Esophagus muscularis mucosa (tissue), 4 donors: ENCODE data around the gene SCARF1. TPM values are rescaled to one million over a fixed set of nuclear protein-coding genes. Genes with fewer than 3 reads are reported as not detected.

Experiments used
- DNase-seq: peaks from one replicate; pipeline ENCODE4 v3.0.0-alpha.2; 2017; ENCODE audit errors: extremely low spot score
- H3K27ac ChIP-seq, 4 donors: fragments of 200-600 bp; sonication (generic); replicated peaks in 1 of 4; 1 replicate in 3 of 4; 2 replicates in 1 of 4; pipeline ENCODE4 v1.5.1; 2016 to 2019; ENCODE audit warnings: mild to moderate bottlenecking in 1 of 4
- H3K27me3 ChIP-seq, 4 donors: fragments of 200-600 bp; sonication (generic); one replicate each; pipeline versions ENCODE4 v1.5.1 to v1.6.0; 2016 to 2019
- H3K36me3 ChIP-seq, 4 donors: fragments of 200-600 bp; sonication (generic); one replicate each; pipeline ENCODE4 v1.5.1; 2016 to 2019
- H3K4me1 ChIP-seq, 4 donors: fragments of 200-600 bp; sonication (generic); one replicate each; pipeline ENCODE4 v1.5.1; 2016 to 2019
- H3K4me3 ChIP-seq, 4 donors: fragments of 200-600 bp; sonication (generic); 1 replicate in 2 of 4; 2 replicates in 2 of 4; pipeline ENCODE4 v1.5.1; 2016 to 2019; ENCODE audit warnings: mild to moderate bottlenecking in 4 of 4, moderate library complexity in 1 of 4
- H3K9me3 ChIP-seq, 4 donors: fragments of 200-600 bp; sonication (generic); 1 replicate in 3 of 4; 2 replicates in 1 of 4; pipeline ENCODE4 v1.5.1; 2016 to 2019
- EP300 ChIP-seq: sonication (generic); formaldehyde crosslinking; IDR thresholded peaks from one replicate; pipeline ENCODE4 v1.6.1; 2017; ENCODE audit warnings: antibody characterized with exemption
- POLR2A ChIP-seq: fragments of 450-650 bp; IDR thresholded peaks from one replicate; pipeline ENCODE4 v1.6.1; 2017; ENCODE audit warnings: antibody characterized with exemption, moderate library complexity, mild to moderate bottlenecking, low read depth
- POLR2AphosphoS5 ChIP-seq, 2 donors: sonication (generic); formaldehyde crosslinking; IDR thresholded peaks; one replicate each; pipeline ENCODE4 v1.6.1; 2017; ENCODE audit warnings: antibody characterized with exemption in 2 of 2
- WGBS: methylation state at CpG from one replicate; pipeline ENCODE4 v1.1.5; 2018; 5-methylcytosine and 5-hydroxymethylcytosine counted together
- intact Hi-C: fragments of 100-400 bp; cut with DNase I; formaldehyde crosslinking; loops from one replicate; pipeline ENCODE4 v1.15.1; 2023
- total RNA-seq, 4 donors: library from RNA; depleted of rRNA; stranded (reverse); fragments of >200 nt; gene quantifications; one replicate each; pipeline versions ENCODE4 v1.1.0 to v1.2.1, GENCODE V29; 2016
- TF ChIP-seq, protein P1 (sequence below), 3 experiments: fragments of 200-600 bp in 2 of 3; fragments of 450-650 bp in 1 of 3; sonication (generic) in 2 of 3; IDR thresholded peaks; one replicate each; pipeline ENCODE4 v1.5.1; 2017 to 2019; ENCODE audit warnings: antibody characterized with exemption in 3 of 3, mild to moderate bottlenecking in 2 of 3, moderate library complexity in 1 of 3

Gene SCARF1
- total RNA-seq, 4 donors from 2014 or later = 6.2 to 19.8 (median 12.8) TPM

DNA sequence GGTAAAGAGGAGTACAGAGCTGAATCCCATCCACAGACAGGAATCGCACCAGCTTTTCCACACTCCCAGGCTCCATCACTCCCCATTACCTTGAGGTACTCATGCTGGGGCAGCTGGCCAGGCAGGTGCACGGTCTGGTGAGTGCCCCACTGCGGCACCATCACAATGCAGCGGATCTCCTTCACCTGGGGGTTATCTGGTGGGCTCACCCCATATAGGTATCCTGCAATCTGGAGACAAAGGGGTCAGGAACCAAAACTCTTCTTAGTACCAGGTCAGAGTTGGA, 6.0 kb upstream of the SCARF1 start:
- H3K4me1 ChIP-seq = peaks cover 31 to 41% (median 38%) of the 10 kb centered on the region in 4 donors
- WGBS = 95% methylated on average over 4 of the region's 4 CpGs
- intact Hi-C loops = no loop called here
- H3K4me3 ChIP-seq = no peak overlapping the region
- TF ChIP-seq EP300 (no peak), POLR2AphosphoS5 (IDR thresholded peaks at IDR 0.05) (no peak), POLR2A (no peak)
- TF ChIP-seq, protein P1, sequence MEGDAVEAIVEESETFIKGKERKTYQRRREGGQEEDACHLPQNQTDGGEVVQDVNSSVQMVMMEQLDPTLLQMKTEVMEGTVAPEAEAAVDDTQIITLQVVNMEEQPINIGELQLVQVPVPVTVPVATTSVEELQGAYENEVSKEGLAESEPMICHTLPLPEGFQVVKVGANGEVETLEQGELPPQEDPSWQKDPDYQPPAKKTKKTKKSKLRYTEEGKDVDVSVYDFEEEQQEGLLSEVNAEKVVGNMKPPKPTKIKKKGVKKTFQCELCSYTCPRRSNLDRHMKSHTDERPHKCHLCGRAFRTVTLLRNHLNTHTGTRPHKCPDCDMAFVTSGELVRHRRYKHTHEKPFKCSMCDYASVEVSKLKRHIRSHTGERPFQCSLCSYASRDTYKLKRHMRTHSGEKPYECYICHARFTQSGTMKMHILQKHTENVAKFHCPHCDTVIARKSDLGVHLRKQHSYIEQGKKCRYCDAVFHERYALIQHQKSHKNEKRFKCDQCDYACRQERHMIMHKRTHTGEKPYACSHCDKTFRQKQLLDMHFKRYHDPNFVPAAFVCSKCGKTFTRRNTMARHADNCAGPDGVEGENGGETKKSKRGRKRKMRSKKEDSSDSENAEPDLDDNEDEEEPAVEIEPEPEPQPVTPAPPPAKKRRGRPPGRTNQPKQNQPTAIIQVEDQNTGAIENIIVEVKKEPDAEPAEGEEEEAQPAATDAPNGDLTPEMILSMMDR (IDR thresholded peaks at IDR 0.05) = no peak
- peak overlapping the region in 3 of 4 donors; percentile 97 to 100 (median 99) for H3K27ac ChIP-seq
- H3K9me3 ChIP-seq = no peaks in the 10 kb centered on the region
- peaks cover 0 to 3% (median 0%) of the 10 kb centered on the region in 4 donors for H3K27me3 ChIP-seq
- H3K36me3 ChIP-seq = peaks cover 60 to 64% (median 63%) of the 10 kb centered on the region in 4 donors
- DNase-seq = no peak

DNA sequence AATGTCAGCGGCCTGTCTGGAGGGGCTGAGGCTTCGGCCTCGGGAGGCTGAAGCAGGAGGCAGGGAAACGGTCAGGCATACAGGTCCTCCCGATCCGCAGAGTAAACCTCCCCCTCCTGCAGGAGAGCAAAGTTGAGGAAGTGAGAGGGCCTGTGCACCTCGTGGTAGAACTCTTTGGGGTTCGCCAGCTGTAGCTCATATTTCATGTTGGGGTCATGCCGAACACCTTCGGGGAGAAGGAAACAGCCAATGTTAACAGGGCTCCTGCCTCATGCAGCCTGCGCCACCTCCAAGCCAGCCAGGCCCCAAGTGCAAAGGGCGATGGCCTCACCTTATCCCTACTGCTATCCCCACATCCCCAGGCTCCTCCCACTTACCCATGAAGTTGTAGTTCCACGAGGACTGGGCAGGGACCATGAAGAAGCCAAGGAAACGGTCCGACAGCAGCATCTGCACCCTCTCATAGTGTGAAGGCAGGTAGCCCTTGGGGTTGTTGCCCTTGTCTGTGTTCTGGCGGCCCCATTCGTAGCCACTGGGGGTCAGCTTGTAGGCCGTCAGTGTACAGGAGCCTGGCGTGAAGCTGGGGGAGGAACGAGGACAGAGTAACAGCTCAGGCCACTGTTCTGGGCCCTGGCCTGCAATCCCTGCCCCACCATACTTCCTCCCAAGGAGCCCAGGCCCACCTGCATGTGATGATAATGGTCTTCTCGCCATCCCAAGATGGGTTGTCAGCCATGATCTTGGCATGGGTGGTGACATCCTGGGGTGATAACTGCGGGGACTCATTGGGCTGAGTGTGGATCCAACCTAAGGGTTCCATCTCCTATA, 5.4 kb upstream of the SCARF1 start:
- peaks cover 0 to 3% (median 0%) of the 10 kb centered on the region in 4 donors for H3K27me3 ChIP-seq
- WGBS = 83% methylated on average over 13 of the region's 22 CpGs
- no peak for DNase-seq
- TF ChIP-seq, protein P1 (IDR thresholded peaks at IDR 0.05) = no peak
- TF ChIP-seq EP300 (no peak), POLR2A (no peak), POLR2AphosphoS5 (IDR thresholded peaks at IDR 0.05) (no peak)
- peaks cover 37 to 46% (median 44%) of the 10 kb centered on the region in 4 donors for H3K4me1 ChIP-seq
- intact Hi-C loops = no loop called here
- no peaks in the 10 kb centered on the region for H3K9me3 ChIP-seq
- peak overlapping the region; percentile 97 to 100 (median 98) for H3K27ac ChIP-seq
- H3K4me3 ChIP-seq = no peak overlapping the region
- peaks cover 55 to 64% (median 58%) of the 10 kb centered on the region in 4 donors for H3K36me3 ChIP-seq

DNA sequence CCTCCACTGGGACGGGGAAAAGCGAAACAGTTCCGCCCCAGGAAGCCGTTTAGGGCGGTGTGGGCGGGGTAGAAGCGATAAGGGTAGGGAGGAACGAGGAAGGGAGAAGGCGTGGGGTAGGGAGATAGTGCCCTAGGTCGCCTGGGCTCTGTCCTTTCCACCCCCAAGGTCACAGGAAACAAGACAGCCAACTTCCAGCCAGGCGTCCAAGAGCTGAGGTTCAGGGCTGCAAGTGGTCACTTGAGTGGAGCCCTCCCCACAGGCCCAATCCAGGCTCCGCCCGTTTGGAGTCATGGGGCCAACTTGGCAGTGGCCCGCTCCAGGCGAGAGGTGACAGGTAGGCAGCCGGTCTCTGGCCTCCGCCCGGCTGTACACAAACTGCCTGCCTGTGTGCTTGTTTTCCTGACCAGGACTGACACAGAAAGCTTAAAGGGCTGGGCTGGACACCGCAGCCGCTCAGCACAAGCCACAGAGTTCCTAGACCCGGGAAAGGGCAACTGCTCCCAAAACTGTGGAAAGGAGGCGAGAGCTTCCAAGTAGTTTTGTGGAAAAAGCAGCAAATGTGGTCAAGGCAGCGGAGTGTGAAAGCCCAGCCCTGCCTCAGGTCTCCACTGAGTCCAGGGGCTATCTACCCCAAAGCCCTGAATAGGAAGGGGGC, 4.4 kb upstream of the SCARF1 start, which contains the start of gene RILP:
Gene RILP, minus strand, starts transcription at position 23 of the 658 bp plus-strand sequence. CDS start 62 bp downstream, outside the sequence.
- Histone ChIP-seq H3K4me1 (peaks cover 41 to 55% (median 54%) of the 10 kb centered on the region in 4 donors), H3K9me3 (no peaks in the 10 kb centered on the region), H3K27ac (peak within 1 kb of the TSS; percentile 97 to 100 (median 98)), H3K27me3 (peaks cover 0 to 3% (median 0%) of the 10 kb centered on the region in 4 donors), H3K36me3 (peaks cover 45 to 54% (median 48%) of the 10 kb centered on the region in 4 donors), H3K4me3 (peak within 1 kb of the TSS; percentile 72 to 88 (median 81))
- WGBS = 22% methylated on average over 23 of the region's 23 CpGs
- intact Hi-C loops = loop anchor here (5.0 kb wide), 1 partner anchor 73 kb away; no protein-coding TSS in a partner anchor
- TF ChIP-seq, protein P1 (IDR thresholded peaks at IDR 0.05) = no peak
- peak; percentile 74 to 83 for TF ChIP-seq POLR2AphosphoS5 (IDR thresholded peaks at IDR 0.05)
- peak; percentile 94 for DNase-seq

DNA sequence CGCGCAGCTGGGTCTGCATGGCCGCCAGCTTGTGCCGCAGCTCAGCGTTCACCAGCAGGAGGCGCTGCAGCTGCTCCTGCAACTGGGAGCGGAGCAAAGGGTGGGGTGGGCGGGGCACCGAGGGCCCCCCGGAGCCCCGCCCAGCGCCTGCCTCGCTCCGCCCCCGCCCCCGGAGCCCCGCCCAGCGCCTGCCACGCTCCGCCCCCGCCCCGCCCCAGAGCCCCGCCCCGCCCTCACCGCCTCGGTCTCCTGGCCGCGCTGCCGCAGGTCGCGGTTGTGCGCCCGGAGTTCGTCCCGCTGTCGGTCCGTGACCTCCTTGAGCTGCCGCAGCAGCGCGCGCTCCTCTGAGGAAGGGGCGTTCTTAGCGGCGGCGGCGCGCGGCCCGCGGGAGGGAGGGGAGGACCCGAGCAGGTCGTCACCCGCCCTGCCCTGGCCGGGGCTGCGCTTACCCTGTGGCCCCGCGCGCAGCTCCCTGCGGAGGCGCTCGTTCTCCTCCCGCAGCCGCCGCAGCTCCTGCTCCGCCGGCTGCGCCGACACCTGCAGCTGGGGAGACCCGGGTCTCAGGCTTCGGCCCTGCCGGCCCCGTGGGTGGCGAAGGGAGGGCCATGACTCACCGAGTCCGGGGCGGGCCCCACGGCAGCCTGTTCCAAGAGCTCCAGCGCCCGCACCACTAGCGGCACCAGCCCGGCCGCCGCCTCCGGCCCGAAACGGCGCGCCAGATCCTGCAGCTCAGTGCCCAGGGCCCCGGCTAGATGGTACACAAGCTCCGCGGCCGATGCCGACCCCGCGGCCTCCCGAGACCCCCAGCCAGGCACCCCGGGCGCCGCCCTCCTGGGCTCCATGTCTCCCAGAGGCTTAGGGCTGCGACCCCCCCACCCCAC, 3.7 kb upstream of the SCARF1 start:
- Histone ChIP-seq H3K9me3 (no peaks in the 10 kb centered on the region), H3K27ac (peak overlapping the region; percentile 97 to 100 (median 98)), H3K36me3 (peaks cover 37 to 46% (median 41%) of the 10 kb centered on the region in 4 donors), H3K4me1 (peaks cover 45 to 63% (median 61%) of the 10 kb centered on the region in 4 donors), H3K27me3 (peaks cover 0 to 3% (median 0%) of the 10 kb centered on the region in 4 donors), H3K4me3 (peak overlapping the region; percentile 72 to 88 (median 81))
- WGBS = 0% methylated on average over 4 of the region's 100 CpGs
- peak; percentile 97 for DNase-seq
- TF ChIP-seq POLR2A (peak; percentile 30), POLR2AphosphoS5 (IDR thresholded peaks at IDR 0.05) (peak; percentile 55 to 92), EP300 (no peak)
- TF ChIP-seq, protein P1 (IDR thresholded peaks at IDR 0.05) = peak in 2 of 3 experiments; percentile 96 to 97
- intact Hi-C loops = loop anchor here (5.0 kb wide), 1 partner anchor 72 kb away; no protein-coding TSS in a partner anchor
